ENCODE data around the gene MRPS18A. TPM values are rescaled to one million over a fixed set of nuclear protein-coding genes. Genes with fewer than 3 reads are reported as not detected.

The MRPS18A gene
- total and polyA plus RNA-seq, 2 of the 13 experiments (the other 11 are each of a cell fraction or from before 2014, with no cell fraction given): 87.8 to 89.1 TPM

GRCh38 chr6:43723737-43724295, 36.2 kb upstream of the MRPS18A start (continued):
- no peak for TF ChIP-seq ZNF777 (CRISPR knock-in tag; IDR thresholded peaks at IDR 0.05)
- TF ChIP-seq GATAD2A (CRISPR knock-in tag; IDR thresholded peaks at IDR 0.05): peak; percentile 46; the same call in 1 of the 2 replicates
- no peak for TF ChIP-seq ZNF354B (CRISPR knock-in tag; IDR thresholded peaks at IDR 0.05)
- TF ChIP-seq TFAP4 (IDR thresholded peaks at IDR 0.05; ENCODE audit: borderline replicate concordance, low read depth): no peak
- TF ChIP-seq ZNF234 (CRISPR knock-in tag; conservative IDR thresholded peaks at IDR 0.05): no peak
- TF ChIP-seq FOXM1 (CRISPR knock-in tag; IDR thresholded peaks at IDR 0.05): no peak
- TF ChIP-seq MXD4 (CRISPR knock-in tag; IDR thresholded peaks at IDR 0.05): peak; percentile 20; the same call in 1 of the 2 replicates
- no peak for TF ChIP-seq TBX2 (CRISPR knock-in tag; IDR thresholded peaks at IDR 0.05; ENCODE audit: borderline replicate concordance)
- TF ChIP-seq ATRX (CRISPR knock-in tag; IDR thresholded peaks at IDR 0.05; ENCODE audit: borderline replicate concordance): no peak
- 0 out of 2 replicates have a peak, but pooled peaks have one; percentile 46 for TF ChIP-seq ZNF543 (CRISPR knock-in tag; IDR thresholded peaks at IDR 0.05)
- TF ChIP-seq KDM3A (CRISPR knock-in tag; IDR thresholded peaks at IDR 0.05; ENCODE audit: low read depth): 0 out of 2 replicates have a peak, but pooled peaks have one; percentile 34
- TF ChIP-seq ZNF530 (CRISPR knock-in tag; IDR thresholded peaks at IDR 0.05; ENCODE audit: low read depth): no peak
- TF ChIP-seq KAT8 (CRISPR knock-in tag; IDR thresholded peaks at IDR 0.05): peak; percentile 37; the same call in 1 of the 2 replicates
- no peak for TF ChIP-seq ZNF576 (CRISPR knock-in tag; IDR thresholded peaks at IDR 0.05)
- TF ChIP-seq ZBTB4 (CRISPR knock-in tag; IDR thresholded peaks at IDR 0.05; ENCODE audit: borderline replicate concordance): no peak
- TF ChIP-seq ZNF646 (CRISPR knock-in tag; IDR thresholded peaks at IDR 0.05): no peak
- no peak for TF ChIP-seq PTBP1 (IDR thresholded peaks at IDR 0.05; ENCODE audit: low read depth, low read length, poor library complexity, severe bottlenecking)
- 0 out of 2 replicates have a peak, but pooled peaks have one; percentile 28 for TF ChIP-seq GATAD1 (CRISPR knock-in tag; IDR thresholded peaks at IDR 0.05)

Measured in HepG2 (cell line).